ENCODE measurements around the gene GPRIN2.
"Not testable (repeated sequence)": the region's sequence is repeated elsewhere in the genome, so short reads cannot be mapped to it uniquely, and the experiment has no call there.

The GPRIN2 gene

DNA sequence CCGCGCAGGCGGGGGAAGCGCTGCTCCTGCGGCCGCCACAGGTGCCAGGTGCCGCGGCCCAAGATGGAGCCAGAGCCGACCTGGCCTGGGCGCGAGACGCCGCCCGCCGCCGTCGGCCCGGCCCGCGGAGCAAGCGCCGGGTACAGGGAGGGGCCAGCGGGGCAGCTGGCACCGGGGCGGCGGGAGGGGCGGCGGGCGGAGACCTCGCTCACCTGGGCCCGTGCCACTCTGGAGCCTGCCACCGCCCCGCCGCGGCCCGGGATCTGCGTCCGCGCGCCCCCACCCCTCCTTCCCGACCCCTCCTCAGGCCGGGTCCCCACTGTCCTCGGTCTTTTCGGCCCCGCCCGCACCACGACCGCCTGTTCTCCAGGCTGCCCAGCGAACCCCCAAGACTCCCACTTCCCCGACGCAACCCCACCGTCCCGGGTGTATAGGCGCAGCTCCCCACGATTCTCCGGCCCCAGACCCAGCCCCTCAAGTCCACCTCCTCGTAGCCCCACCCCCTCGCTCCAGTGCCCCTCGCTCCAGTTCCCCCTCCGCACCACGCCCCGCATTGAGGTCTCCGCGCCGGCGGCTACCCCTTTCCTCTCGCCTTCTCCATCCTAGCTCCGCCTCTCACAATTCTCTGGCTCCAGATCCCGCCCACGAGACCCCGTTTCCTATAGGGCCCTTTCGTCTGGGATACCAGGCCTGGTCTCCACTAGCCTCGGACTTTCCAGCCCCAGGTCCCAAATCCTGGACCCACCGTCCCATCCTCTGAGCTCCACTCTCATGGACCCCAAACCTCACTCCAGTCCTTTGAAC lies at the start of gene GPRIN2:
TSS of gene GPRIN2 (minus strand) at position 144 of the 804 bp plus-strand sequence. CDS start 5,922 bp downstream, outside the sequence.
- no peak within 1 kb of the TSS for H3K4me3 ChIP-seq (ENCODE audit: low read length)
- no peak for TF ChIP-seq ZNF274 (IDR thresholded peaks at IDR 0.05; ENCODE audit: low read depth, low read length)

DNA sequence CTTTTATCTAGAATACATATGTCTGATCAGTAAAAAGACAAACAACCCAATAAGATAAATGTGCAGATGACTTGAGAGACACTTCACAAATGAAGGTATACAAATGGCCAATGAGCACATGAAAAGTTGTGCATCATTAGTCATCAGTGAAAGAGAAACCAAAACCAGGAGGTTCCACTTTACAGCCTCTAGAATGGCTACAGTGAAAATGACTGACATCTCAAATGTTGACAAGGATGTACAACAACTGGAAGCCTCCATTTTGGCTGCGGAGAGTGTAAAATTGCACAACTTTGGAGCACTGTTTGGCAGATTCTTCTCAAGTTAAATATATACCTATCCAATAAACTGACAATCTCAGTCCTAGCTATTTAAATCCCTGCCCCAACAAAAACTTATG lies 44.1 kb upstream of the GPRIN2 start:
- H3K4me3 ChIP-seq (ENCODE audit: low read length) = not testable (repeated sequence)

GRCh38 chr10:46597616-46598246 lies 41.3 kb upstream of the GPRIN2 start:
- H3K4me3 ChIP-seq (ENCODE audit: low read length) = peak overlapping the region; percentile 47; the same call in 1 of the 2 replicates

- H3K4me3 ChIP-seq (ENCODE audit: low read length) = not testable (repeated sequence)
Measured at GRCh38 chr10:46596570-46596969, 40.1 kb upstream of the GPRIN2 start.

DNA sequence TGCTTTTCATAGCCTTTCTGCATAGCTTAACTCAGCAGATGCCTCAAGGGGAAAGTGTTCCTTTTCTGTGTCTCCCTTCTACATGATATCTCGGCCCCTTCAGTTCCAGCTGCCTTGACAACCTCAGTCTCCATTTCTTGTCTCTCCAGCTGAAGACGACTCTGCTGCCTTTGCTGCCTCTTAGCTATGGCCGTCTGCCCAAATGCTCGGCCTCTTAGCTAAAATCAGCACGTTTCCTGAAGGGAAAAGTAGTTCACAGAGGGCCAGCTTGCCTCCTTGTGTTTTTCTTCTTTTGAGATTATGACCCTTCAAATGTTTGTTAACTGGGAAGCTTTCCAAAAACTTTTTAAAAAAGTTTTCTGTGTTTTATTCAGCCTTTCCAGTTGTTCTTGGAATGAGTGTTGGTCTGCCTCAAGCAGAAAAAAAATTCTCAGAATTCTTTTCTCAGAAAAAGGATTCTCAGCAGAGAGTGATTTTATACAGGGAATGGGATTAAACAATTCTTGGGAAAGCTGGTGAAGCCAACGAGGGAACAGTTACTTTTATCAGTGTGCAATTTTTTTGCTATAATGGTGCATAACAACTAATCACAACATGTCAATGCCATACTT lies 38.1 kb upstream of the GPRIN2 start:
- not testable (repeated sequence) for H3K4me3 ChIP-seq (ENCODE audit: low read length)

DNA sequence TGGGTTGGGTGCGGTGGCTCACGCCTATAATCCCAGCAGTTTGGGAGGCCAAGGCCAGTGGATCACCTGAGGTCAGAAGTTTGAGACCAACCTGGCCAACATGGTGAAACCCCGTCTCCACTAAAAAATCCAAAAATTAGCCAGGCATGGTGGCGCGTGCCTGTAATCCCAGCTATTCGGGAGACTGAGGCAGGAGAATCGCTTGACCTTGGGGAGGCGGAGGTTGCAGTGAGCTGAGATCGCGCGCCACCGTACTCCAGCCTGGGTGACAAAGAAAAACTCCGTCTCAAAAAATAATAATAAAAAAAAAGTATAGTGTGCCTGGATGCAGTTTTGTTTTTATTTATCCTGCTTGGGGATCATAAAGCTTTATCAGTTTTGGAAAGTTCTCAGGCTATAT lies 36.8 kb upstream of the GPRIN2 start:
- H3K4me3 ChIP-seq (ENCODE audit: low read length) = not testable (repeated sequence)

- not testable (repeated sequence) for H3K4me3 ChIP-seq (ENCODE audit: low read length)
Measured at GRCh38 chr10:46591053-46591452, 34.6 kb upstream of the GPRIN2 start.

GRCh38 chr10:46589589-46589988 lies 33.1 kb upstream of the GPRIN2 start:
- not testable (repeated sequence) for H3K4me3 ChIP-seq (ENCODE audit: low read length)

DNA sequence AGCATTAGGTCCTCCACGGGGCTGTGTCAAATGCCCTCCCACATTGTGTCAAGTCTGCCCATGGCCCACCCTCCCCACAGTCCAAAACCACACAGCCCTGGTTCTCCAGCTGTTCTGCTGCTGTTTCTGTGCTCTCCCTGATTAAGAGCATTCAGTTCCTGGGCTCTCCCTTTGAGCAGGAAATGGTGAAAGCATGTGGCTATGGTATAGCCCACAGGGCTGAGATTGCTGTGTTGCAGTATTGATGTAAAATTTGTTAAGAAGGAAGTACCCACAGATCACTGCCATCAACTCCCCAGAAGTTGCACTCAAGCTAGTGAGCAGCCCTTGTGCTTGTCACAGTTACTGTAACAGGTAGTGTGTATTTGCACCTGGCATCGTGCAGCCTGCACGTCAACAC lies 31.8 kb upstream of the GPRIN2 start:
- not testable (repeated sequence) for H3K4me3 ChIP-seq (ENCODE audit: low read length)

- not testable (repeated sequence) for H3K4me3 ChIP-seq (ENCODE audit: low read length)
Measured at GRCh38 chr10:46587546-46587945, 31.1 kb upstream of the GPRIN2 start.

DNA sequence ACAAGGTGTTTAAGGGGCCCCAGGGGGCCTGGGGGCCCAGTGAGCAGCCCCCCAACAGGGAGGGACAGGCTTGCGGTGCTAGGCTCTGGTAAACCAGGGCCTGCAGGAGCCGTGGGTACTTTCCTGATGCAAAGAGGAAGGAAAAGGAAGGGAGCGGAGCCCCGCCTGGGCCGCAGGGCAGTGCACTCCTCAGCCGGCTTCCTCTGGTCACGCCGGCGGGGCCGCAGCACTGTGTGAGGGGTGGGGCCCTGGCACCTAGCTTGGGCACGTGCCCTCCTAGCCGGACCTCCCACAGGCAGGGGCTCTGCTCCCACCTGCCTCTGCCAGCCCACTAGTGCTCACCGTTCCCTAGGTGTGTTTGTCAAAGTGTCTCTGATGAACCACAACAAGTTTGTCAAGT lies 28.8 kb upstream of the GPRIN2 start:
- not testable (repeated sequence) for H3K4me3 ChIP-seq (ENCODE audit: low read length)

GRCh38 chr10:46584196-46584595 lies 27.7 kb upstream of the GPRIN2 start:
- not testable (repeated sequence) for H3K4me3 ChIP-seq (ENCODE audit: low read length)

DNA sequence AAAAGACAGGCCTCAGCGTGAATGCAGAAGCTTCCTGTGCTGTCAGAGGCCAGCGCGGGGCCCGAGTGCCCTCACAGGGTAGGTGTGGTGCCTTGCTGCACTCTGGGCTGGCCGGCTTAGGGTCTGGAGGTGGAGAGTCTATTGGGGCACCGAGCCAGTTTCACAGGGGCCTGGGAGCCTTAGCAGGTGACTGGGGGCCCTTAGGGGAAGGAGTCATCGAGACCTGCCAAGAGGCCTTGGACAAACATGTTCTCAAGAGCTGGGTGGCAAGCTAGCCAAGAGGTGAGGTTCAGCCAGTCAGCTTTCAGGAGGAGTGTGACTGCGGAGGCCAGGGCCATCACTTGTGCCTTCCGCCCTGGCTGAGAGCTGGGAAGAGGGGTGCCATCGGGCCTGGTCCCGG lies 26.1 kb upstream of the GPRIN2 start:
- not testable (repeated sequence) for H3K4me3 ChIP-seq (ENCODE audit: low read length)

- H3K4me3 ChIP-seq (ENCODE audit: low read length) = not testable (repeated sequence)
Measured at GRCh38 chr10:46581997-46582396, 25.5 kb upstream of the GPRIN2 start.

DNA sequence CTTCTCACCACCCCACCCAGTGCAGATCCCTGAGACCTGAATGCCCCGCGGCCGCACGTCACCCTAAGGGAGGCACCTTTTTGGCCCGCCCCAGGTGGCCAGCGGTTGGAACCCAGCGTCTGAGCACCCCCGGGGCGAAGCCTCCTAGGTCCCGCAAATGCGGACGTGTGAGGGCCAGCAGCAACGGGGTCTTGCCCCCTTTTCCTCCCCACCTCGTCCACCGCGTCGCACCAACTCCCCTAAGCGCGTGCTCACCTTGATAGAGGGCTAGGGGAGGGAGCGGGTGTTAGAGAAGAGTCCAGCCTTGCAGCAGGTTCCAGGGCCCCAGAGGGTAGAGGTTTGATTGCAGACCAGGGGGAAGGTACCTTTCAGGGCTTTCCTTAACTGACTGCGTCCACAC lies 22.9 kb upstream of the GPRIN2 start:
- H3K4me3 ChIP-seq (ENCODE audit: low read length) = not testable (repeated sequence)

- not testable (repeated sequence) for H3K4me3 ChIP-seq (ENCODE audit: low read length)
Measured at GRCh38 chr10:46578474-46579178, 22.2 kb upstream of the GPRIN2 start, which contains the start of gene SYT15. Gene SYT15 (plus strand): TSS chr10:46579128. CDS start chr10:46579169, 41 bp downstream.

DNA sequence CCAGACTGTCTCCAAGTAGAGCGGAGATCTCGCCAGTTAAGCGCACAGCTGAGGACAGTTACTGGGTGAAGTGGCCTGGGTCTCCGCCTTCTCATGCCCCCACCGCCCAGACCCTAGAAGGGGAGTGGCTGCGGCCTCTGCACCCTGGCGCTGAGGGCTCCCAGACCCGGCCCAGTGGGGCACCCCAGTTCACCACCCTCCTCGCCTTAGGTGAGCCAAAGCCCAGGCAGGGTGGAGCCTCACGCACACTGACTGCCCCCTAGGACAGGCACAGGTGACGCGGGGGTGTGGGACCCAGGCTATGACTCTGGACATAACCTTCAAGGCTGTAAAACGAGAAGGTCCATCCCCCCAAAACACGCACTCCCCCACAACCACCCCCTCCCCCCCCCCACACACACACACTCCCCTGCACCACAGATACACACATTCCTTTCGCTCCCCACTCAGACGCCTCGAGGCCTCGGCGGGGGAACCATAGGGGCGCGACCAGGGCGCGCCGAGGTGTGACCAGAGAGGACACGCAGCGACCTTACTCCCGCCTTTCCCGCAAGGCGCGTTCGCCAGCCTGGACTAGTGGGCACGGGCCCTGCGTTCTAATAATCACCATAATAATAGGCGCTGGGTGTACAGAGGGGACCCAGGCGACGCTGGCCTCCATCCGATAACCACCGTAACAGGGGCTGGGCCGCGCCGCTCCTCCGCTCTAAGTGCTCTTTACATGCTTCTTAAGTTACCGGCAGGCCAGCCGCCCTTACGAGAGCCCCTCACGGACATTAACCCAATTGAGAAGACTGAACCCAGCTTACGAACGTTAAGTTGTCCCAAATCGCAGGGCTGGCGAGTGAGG lies 21.4 kb upstream of the GPRIN2 start:
- H3K4me3 ChIP-seq (ENCODE audit: low read length) = not testable (repeated sequence)

- H3K4me3 ChIP-seq (ENCODE audit: low read length) = not testable (repeated sequence)
Measured at GRCh38 chr10:46573884-46574283, 17.4 kb upstream of the GPRIN2 start.

DNA sequence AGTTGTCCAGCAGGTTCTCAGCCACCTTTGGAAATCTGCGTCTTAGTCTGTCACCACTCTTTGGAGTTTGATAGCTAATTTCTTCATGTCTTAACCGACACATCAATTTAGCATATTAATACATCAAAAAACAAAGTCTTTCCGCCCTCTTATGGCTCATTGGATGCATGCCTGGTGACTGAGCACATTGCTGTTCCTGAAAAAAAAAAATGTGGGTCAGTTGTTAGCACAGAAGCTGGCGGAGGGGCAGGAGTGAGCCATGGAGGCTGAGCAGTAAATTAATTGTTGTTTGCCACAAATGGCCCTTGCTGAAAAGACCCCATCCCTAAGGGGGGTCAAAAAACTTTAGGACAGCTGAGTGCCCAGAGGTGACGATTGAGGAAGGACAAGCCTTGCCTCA lies 16.9 kb upstream of the GPRIN2 start:
- H3K4me3 ChIP-seq (ENCODE audit: low read length) = not testable (repeated sequence)

DNA sequence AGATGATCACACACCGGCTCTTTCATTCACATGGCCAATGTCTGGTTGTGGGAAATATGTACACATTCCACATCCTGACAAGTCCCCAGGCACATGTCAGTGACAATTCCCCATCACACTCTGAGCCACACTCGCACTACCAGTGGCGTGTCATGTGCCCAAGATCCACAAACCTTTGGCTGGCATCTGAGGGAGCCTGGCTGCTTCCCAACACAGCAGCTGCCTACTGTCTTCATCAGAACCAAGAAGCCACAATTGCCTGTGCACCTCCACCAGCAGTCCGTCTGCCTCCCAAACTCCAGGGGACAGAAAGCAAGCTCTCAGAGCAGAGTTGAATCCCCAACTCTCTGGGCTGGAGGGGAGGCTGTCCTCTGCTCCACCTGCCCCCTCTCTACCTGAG lies 16.3 kb upstream of the GPRIN2 start:
- not testable (repeated sequence) for H3K4me3 ChIP-seq (ENCODE audit: low read length)
